ENCODE results near the gene ZIC2.

ZIC2 gene

DNA sequence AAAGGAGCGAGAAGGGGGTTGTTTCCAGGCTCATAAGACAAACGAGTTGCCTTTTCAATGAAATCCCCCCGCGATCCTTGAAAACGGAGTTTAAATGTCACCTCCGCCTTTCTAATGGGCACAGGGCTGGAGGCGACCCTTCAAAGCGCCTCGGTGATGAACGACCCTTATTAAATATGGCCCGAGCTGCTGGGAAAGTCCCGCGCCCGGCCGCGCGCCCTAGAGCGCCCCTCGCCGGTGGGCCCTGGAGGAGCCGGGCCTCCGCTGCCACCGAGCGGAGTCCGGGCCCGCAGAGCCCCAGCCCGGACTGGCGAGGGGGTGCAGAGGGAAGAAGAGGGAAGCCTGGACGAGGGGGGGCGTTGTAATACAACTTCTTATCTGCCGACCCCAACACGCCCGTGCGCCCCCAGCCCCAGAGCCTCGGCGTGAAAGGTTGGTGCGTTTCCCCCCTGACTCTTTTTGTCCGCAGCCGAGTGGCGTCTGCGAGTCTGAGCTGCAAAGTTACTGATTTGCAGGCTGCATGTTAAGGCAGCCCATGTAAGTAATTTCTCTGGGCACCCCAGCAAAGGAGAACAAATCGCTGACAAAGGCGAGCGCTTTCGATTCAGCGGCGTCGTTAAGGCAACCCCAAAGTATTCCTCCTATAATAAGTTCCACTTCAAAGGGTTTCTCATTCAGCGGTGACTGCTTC is 21.9 kb upstream of the ZIC2 start:
- DNase-seq (ENCODE audit: low read depth in 2 of 2), result no peak

DNA sequence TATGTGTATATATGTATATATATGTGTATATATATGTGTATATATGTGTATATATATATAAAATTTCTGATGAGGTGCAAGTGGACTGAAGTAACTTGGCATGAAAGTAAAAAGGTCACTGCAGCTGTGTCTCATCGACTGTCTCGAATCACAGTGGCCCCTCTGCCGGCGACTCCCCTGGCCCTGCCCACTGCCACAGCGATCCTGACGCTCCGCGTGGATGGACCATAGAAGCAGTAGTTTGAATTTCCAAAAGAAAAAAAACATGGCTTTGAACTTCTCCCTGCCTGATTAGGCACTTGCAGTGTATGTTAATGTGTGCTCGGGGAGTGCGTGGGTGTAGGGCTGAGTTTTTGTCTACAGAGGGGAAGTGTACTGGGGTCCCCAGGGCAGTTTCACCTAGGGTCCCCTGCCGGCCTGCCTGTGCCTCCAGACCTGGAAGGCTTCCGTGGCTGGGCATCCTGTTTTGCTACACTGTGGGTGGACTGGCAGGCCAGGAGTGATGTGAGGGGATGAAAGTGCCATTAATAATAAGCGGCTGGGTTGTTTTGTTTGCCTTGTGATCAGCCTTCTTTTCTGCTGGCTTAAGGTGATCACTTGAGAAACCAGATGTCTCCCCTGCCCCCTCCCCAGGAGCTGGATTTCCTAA is 20.8 kb upstream of the ZIC2 start:
- DNase-seq (ENCODE audit: low read depth in 2 of 2), result no peak

DNA sequence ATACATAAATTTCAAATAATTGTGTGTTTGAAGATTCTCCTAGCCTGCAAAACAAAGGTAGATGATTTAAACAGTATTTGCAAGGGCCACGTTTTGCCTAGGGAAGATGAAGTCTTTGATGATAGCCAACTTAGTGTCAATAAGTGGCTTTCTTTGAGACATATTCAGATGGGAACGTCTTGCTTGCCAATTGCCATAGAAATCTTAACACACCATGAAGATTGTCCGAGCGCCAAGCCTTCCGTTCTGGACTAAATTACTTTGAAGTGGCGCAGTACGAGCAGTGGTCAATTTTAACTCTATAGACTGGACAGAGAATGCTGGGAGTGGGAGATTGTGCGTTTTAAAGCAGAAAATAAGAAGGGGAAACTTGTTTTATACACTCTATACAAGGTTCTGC is 19.9 kb upstream of the ZIC2 start:
- DNase-seq (ENCODE audit: low read depth in 2 of 2), result no peak

DNA sequence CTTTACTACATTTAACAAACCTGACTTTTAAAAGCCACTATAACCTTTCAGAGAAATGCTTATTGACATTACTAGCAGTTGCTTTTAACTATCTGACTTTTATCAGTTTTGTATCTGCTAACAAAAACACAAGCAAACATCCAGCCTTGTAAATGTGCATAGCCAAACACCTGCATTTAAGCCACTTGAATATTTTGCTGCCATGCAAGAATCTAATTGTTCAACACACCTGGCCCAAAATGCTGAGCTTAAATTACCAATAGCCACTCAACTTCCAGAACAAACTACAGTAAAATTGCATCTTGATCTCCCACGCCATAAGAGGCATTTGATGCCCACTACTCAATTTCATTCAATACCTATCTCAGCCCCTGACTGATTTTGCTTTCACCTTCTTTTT is 19.3 kb upstream of the ZIC2 start:
- DNase-seq (ENCODE audit: low read depth in 2 of 2), result no peak

DNA sequence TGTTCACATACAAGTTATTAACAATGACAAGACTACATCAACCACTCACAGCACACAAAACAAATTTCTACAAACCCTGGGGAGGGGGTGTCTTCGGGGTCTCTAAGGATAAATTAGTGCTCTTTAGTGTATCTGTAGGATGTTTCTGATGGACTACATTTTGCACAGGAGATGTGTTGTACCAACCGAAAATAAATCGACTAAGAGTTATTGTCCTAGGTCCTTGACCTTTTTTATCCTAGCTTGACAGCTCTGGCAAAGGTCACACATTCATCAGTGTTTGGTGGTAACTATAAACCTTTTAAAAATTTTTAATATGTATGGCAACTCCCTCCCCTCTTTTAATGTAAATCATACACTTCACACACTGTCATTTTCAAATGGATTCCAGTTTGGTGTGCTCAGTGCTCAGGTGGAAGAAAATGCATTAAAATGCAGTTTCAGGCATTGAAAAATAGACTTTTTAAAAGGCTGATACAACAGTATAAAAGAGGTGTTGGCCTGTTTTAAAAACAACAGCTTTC is 17.7 kb upstream of the ZIC2 start:
- DNase-seq (ENCODE audit: low read depth in 2 of 2), result no peak

DNA sequence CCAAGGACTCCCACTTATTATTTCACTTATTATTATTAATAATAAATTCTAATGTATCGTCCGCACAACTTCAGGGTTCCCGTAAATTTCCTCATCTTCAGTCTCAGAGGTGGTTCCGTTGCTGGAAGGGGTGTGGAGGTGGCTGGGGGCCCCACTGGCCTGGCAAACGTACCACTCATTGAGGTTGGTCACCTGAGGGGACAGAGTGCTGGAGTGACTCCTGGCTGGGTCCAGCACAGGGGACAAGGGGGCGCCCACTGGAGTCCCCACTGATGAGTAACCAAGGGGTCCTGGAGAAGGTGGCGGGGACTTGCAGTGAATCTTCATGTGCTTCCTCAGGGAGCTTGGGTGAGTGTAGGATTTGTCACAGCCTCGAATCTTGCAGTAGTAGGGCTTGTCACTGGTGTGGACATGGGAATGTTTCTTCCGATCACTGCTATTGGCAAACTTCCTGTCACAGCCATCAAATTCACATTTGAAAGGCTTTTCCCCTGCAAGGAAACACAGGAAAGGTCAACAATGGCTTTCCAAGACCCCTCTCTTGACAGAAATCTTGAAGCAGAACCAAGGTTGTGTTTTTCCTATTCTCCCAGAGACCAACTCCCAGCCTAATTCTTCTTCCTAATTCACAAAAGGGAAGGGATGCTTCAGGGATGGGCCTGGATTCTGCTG is 16.1 kb upstream of the ZIC2 start:
- no peak for DNase-seq (ENCODE audit: low read depth in 2 of 2)

DNA sequence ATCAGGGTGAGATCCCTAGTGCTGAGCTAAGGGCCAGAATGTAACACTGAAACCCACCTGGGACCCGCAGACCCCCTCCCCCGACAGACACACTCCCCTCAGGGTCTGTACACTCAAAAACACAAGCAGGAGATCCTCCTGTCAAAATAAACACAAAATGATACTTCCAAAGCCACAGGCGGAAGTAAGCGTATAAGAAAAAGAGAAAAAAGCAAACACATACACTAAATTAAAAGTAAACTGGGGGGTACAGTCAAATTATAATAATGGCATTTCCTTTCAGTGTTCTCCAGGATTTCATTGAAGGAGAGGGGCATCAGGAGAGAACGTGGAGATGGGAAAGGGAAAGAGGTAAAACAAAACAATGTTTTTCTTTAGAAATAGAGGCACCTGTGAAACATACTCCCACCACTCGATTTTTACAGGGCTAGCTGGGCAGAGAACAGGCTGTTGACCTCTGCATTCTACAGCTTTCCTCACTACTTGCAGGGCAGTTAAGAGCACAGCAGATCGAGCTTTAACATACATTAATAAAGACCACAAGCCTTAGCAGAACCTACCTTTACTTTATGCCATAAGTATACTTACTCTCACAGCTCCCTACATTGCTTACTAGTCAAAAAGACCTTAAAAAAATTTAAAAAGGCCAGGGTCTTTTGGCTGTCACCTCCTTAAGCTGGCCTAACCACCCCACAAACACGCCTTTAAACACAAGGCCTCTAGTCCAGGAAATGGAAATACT is 15.3 kb upstream of the ZIC2 start:
- DNase-seq (ENCODE audit: low read depth in 2 of 2), result no peak

DNA sequence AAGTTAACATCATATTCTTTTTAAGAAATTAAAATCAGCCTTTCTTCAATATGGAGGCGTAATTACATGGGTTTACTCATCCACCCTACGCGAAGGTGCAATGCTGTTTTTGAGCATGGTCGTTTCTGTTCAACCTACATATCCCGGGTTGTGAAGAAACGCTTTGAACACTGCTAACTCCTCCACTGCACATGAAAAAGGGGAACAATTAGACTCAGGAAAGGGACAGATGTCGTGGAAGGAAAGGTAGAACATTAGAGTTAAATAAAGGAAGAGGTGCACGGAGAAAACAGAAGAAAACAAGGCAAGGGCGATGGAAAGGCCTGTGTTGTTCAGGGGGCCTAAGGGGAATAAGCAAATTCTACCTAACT is 14.1 kb upstream of the ZIC2 start:
- no peak for DNase-seq (ENCODE audit: low read depth in 2 of 2)

DNA sequence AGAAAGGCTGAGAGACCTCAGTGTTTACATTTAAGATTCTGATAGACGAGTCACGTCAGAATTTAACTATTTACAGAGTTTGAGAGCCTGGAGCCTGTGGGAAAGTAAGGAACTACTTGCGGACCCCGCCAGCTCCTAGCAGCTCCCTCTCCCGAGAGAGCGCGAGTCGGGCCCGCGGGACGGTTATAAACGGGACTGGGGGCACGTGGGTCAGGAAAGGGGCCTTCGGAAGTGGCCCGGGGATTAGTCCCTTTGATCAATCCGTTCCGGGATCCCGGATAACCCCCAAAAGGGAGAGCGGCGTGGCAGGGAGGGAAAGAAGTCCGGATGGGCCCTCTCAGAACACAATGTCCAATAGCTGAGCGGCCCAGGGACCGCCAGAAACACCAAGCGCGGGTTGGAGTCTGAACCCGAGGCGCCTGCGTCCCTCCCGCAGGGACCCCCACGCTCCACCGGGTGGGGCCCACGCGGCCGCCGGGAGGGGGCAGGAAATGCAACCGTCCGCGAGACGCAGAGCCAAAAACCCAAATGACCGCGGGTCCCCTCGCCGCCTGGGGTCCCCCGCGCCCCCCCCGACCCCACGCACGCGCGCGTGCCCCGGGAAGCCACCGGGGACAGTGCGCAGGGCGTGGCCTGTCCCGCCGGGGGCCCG is 13.6 kb upstream of the ZIC2 start:
- no peak for DNase-seq (ENCODE audit: low read depth in 2 of 2)

DNA sequence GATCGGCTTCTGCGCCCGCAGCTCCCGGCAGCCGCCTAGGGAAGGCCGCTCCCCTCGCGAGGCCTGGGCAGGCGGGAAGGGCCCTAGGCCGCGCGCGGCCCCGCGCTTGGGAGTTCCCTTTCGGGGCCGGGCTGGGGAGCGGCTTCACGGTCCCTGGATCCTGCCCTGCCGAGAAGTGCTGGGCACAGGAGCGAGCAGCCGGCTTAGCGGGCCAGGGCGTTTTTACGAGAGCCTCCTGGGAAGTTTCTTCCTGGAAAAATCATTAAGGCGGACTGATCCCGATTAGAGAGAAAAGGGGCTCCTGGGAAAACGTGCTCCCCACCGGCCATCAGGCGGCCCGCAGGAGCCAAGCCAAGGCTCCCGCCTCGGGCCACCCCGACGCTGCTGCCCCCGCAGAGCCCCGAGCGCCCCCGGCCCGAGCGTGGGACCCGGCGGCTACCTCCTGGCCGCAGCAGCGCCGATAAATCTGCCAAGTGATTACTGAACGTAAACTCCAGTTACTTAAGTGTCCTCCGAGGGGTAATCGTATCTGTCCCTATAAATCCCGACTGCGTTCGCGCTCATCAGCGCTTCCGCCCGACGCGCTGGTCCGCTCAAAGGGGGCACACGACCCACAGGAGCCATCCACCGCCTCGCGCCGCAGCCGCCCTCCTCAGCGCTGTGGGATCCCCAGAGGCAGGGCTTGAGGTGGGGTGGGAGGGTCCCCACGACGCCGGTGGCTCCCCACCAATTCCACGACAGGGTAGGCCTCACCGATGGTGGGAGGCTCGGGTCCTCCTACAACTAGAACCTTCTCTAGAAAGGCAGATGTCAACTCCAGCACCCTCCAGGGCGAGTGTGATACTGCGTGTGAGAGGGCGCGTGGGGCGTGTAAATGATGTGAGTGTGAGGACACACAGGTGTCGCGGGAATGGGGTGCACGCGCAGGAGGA is 12.8 kb upstream of the ZIC2 start:
- no peak for DNase-seq (ENCODE audit: low read depth in 2 of 2)

DNA sequence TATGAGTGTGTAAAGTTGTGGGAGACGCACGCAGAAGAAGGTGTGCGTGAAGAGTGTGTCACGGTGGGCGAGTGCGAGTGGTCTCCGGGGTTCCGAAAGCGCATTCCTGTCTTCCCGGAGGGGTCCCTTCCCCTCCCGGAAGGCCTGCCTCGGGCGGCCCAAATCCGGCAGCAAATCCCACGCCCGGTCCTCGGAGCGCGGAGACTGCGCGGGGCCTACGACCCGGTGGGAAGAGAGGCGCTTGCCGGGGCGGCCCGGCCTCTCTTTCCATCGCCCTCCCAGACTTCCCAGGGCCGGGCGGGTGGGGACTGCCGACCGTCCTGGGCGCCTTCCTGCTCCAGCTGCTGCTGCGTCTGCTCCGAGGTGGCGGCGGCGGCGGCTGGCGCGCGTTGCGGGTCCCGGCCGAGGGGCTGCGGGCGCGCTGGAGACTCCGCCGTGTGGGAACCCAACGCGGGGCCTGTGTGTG is 12.1 kb upstream of the ZIC2 start:
- DNase-seq (ENCODE audit: low read depth in 2 of 2), result no peak

DNA sequence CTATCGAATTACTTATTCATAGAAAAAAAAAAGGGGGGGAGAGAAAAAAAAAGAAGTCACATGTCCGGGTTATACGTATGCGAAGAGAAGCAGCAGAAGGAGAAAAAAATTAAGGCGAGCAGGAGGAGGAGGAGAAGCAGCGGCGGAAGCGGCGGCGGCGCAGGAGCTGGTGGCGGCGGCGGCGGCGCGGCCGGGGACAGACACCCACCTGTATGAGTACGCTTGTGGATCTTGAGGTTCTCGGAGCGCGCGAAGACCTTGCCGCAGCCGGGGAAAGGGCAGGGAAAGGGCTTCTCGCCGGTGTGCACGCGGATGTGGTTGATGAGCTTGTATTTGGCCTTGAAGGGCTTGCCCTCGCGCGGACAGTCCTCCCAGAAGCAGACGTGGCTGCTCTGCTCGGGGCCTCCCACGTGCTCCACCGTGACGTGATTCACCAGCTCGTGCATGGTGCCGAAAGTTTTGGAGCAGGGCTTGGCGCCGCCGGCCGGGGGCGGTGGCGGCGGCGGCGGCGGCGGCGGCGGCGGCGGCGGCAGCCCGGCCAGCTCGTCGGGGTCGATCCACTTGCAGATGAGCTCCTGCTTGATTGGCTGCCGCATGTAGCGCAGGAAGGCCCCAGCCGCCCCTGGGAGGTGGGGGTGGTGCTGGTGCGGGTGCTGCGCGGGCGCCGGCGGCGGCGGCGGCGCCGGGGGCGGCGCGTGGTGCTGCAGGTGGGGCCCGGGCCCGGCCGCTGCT is 11.5 kb upstream of the ZIC2 start:
- no peak for DNase-seq (ENCODE audit: low read depth in 2 of 2)

DNA sequence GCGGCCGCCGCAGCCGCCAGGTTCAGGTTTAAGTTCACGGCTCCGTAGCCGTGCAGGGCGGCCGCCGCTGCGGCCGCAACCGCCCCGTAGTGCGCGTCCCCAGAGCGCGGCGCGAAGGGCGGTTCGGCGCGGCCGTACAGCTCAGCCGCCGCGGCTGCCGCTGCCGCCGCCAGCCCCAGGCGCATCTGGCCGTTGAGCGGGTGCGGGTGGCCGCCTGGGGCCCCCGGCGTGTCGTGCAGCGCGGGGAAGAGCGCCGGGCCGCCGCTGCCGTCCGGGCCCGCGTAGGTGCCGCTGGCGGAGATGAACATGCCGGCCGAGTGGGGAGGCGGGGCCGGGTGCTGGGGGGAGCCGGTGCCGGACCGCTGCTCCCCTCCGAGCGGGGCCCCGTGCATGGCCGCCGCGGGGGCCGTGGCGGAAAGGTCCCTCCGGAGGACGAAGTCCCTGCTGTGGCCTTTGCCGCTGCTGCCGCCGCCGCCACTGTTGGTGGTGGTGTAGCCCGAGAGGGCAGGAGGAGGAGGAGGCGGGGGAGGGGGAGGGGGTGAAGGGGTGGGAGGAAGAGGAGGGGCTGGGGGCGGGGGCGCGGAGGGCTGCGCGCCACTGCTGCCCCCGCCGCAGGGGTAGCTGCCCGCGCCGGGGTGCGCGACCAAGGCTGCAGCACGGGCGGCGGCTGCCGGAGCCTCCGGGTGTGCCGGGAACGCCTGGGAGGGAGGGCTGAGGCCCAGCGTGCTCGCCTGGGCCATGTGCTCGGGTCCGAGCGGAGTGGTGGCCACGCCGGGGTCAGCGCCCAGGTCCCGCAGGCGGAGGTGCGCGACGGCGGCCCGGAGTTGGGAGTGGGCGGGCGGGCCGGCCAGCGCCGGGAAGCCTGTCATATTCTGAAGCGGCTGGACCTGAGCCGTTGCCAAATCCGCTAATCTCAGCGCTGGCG is 10.7 kb upstream of the ZIC2 start:
- DNase-seq (ENCODE audit: low read depth in 2 of 2), result no peak

DNA sequence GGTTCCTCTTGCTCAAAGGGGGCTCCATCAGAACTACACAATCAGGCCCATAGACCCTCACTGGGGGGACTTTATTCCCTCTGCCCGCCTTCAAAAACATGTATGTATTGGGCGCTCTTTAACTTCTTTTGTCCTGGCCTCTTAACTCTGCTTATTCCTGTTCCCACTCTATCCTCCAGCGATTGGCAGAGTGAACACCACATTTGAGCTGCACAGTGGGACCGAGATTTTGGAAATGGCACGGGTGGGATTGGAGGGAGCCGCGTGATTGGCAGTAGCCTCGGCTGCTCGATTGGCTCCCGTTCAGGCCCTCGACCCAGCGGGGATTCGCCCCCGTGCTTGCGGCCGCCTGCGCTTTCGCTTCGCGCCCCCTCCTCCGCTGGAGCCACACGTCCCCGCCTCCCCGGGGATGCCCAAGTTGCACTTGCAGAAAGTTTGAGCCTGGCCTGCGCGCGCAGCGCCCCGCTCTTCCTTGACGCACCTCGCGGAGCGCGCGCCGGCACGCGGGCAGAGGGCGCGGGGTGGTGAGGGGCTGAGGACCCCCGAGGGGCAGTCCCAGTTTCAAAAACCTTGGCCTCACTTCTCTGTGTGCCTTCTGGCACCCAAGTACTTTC is 9.9 kb upstream of the ZIC2 start, which contains the start of gene ZIC5:
ZIC5 (minus strand) TSS at position 192 of the 614 bp plus-strand sequence; CDS start at position 28, 164 bp downstream.
- no peak for DNase-seq (ENCODE audit: low read depth in 2 of 2)

DNA sequence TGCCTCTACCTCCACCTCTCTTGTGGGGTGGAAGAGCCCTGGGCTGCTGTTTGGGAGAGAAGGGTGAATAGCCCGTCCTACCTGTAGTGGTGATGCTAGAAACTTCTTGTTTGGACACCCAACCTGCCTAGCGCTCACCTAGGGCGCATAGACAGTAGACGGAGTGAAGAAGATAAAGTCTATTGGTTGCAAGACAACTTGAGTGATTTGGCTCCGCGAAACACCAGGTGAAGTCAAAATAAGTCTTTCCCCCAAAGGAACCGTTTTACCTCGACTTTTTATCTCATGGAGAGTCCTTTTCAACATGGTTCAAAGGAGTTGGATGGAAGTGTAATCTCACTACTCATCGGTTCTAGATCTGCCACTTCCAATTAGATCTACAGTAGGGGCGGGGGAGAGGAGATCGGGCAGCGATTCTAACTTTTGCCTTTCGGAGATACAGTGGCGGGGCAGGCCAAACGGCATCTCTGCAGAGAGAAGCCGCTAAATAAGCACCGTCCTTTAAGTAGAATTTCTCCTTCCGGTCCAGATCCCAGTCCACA is 9.3 kb upstream of the ZIC2 start:
- DNase-seq (ENCODE audit: low read depth in 2 of 2), result no peak

DNA sequence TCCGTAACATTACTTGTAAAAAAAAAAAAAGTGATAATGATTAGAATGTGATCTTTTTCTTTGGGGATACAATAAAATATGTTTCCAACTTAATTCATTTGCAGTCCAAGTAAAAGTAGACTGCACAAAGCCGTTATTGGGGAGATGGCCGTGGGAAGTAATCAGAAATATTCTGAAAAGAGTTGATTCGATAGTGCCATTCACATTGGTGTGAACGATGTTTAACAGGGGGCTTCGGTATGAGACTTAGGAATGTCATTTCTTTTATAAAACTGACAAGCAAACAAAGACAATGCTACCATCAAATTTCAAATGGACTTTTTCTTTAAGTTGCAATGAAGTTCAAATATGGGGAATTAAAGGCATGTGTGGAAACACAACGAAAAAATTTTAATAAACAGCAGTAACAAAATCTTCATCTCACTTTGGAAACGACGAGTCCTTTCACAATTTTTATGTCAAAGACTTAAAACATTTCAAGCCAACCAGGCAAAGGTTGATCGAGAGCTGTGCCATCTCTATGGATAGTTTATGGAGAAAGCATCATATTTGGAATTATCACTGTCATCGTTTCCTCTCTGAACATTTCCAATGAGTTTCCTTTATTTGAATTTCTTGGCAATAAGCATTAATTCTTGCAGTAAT is 8.3 kb upstream of the ZIC2 start:
- no peak for DNase-seq (ENCODE audit: low read depth in 2 of 2)

DNA sequence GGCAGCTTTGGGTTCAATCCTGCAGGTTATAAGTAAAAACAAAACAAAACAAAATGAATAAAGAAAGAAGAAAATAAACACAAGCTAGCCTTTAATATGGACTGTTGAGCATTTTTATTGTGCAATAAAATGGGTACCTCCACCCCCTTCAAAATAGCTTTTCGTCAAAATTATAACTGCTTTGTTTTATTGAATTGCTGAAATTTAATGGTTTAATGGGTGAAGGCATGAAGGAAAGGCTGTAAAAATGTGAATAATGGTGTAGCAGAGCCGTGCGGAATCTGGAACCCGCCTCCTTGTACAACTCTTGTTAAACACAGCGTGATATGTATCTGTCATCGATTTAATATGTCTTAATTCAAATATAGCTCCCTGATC is 7.8 kb upstream of the ZIC2 start:
- DNase-seq (ENCODE audit: low read depth in 2 of 2), result no peak
